Ovary (tissue), 9 donors: Measurements from ENCODE around the gene DERA. TPM values are rescaled to one million over a fixed set of nuclear protein-coding genes. Genes with fewer than 3 reads are reported as not detected.

Experiments
- DNase-seq, 5 donors: peaks; one replicate each; pipeline ENCODE4 v3.0.0-alpha.2; 2019 to 2020
- H3K27ac ChIP-seq, 2 donors: fragments of 200-600 bp; one replicate each; pipeline versions ENCODE4 v1.5.1 to v1.8.0; 2019 to 2022
- H3K27me3 ChIP-seq: fragments of 200-600 bp; one replicate; pipeline ENCODE4 v1.8.0; 2022
- H3K36me3 ChIP-seq: fragments of 200-600 bp; sonication (generic); one replicate; pipeline ENCODE4 v1.5.1; 2019
- H3K4me1 ChIP-seq: one replicate; pipeline ENCODE4 v1.8.1; 2013; ENCODE audit warnings: mild to moderate bottlenecking, moderate library complexity; ENCODE audit not compliant: insufficient read depth
- H3K4me3 ChIP-seq: fragments of 200-600 bp; sonication (generic); one replicate; pipeline ENCODE4 v1.5.1; 2017
- H3K9me3 ChIP-seq, 2 donors: fragments of 200-600 bp in 1 of 2; sonication (generic) in 1 of 2; one replicate each; pipeline versions ENCODE4 v1.5.1 to v1.8.1; 2013 to 2019; ENCODE audit warnings: mild to moderate bottlenecking in 1 of 2, moderate library complexity in 1 of 2
- EP300 ChIP-seq: sonication (generic); formaldehyde crosslinking; IDR thresholded peaks from one replicate; pipeline ENCODE4 v1.6.1; 2017; ENCODE audit warnings: antibody characterized with exemption
- POLR2A ChIP-seq: fragments of 450-650 bp; IDR thresholded peaks from one replicate; pipeline ENCODE4 v1.6.1; 2017; ENCODE audit warnings: antibody characterized with exemption, mild to moderate bottlenecking, moderate library complexity
- whole genome bisulfite sequencing, 3 donors: extraction: QIAGEN DNeasy Blood & Tissue Kit in 1 of 3; methylation state at CpG; one replicate each; pipeline versions ENCODE4 v1.1.5 to v1.1.7; 2013 to 2017; 5-methylcytosine and 5-hydroxymethylcytosine counted together
- intact Hi-C, 4 donors: fragments of 100-400 bp; cut with DNase I; formaldehyde crosslinking; loops; one replicate each; pipeline versions ENCODE4 v1.11.0 to v1.15.1; 2022 to 2023
- polyA plus RNA-seq, 2 donors: library from polyadenylated mRNA; stranded (reverse); fragments of 200-250 nt in 1 of 2; fragments of 350-450 nt in 1 of 2; fragmentation: Illumina TruSeq in 1 of 2; extraction: RNeasy Lipid Tissue Mini Kit (QIAGEN cat#74804) in 1 of 2; gene quantifications; one replicate each; pipeline ENCODE4 v1.2.3, GENCODE V29; 2013 to 2014
- total RNA-seq, 7 donors: library from RNA; depleted of rRNA in 2 of 7; stranded (reverse); fragments of >200 nt in 2 of 7; fragmentation: NEBNext Ultra II Directional in 3 of 7; extraction: Animal tissue kit (Norgen Biotek cat#: 25700) in 3 of 7; gene quantifications; one replicate each; pipeline versions ENCODE4 v1.1.0 to v1.2.4, GENCODE V29; 2016 to 2023
- TF ChIP-seq, protein P1 (sequence below), 3 donors: fragments of 450-650 bp in 2 of 3; fragments of 200-600 bp in 1 of 3; IDR thresholded peaks; one replicate each; pipeline versions ENCODE4 v1.5.1 to v1.8.0; 2016 to 2022; ENCODE audit warnings: antibody characterized with exemption in 3 of 3, mild to moderate bottlenecking in 1 of 3
- donor health status: DM: no; HTN: no; CAD: no; lungs with moderate emphysema.
- donor health status: DM: no; HTN: no; CAD: no.
- donor health status: Bipolar disorder and iron deficiency.
- donor health status: DM: yes; HTN: yes; CAD: no.
- donor health status: DM: no; HTN: no; CAD: no.
- donor health status: DM: yes; HTN: yes; CAD: no.

The DERA gene
- total and polyA plus RNA-seq, 9 donors: 8.1 to 27.7 (median 12.0) TPM

DNA sequence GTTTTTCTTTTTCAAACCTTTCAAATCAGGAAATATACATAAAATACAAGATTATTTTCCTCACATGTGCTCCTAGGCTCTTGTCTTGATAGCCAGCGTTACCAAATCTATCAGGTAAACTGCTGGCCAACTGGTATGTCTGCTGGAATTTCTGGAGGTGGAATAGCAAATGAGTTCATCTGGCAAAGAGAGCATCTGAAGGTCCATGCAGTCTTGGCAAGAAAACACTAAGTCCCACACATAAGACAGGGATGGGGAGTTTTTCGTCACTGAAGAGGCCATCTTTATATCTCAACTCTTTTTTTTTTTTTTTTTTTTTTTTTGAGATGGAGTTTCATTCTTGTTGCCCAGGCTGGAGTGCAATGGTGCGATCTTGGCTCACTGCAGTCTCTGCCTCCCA is 60.1 kb downstream of the DERA start:
- 77 to 80% (median 79%) methylated on average over 3 of the region's 3 CpGs for WGBS, 3 donors
- no peak for TF ChIP-seq EP300
- TF ChIP-seq, protein P1, sequence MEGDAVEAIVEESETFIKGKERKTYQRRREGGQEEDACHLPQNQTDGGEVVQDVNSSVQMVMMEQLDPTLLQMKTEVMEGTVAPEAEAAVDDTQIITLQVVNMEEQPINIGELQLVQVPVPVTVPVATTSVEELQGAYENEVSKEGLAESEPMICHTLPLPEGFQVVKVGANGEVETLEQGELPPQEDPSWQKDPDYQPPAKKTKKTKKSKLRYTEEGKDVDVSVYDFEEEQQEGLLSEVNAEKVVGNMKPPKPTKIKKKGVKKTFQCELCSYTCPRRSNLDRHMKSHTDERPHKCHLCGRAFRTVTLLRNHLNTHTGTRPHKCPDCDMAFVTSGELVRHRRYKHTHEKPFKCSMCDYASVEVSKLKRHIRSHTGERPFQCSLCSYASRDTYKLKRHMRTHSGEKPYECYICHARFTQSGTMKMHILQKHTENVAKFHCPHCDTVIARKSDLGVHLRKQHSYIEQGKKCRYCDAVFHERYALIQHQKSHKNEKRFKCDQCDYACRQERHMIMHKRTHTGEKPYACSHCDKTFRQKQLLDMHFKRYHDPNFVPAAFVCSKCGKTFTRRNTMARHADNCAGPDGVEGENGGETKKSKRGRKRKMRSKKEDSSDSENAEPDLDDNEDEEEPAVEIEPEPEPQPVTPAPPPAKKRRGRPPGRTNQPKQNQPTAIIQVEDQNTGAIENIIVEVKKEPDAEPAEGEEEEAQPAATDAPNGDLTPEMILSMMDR (IDR thresholded peaks at IDR 0.05): no peak
- TF ChIP-seq POLR2A: no peak
- no peaks in the 10 kb centered on the region for H3K9me3 ChIP-seq
- no peak overlapping the region for H3K4me3 ChIP-seq
- H3K27me3 ChIP-seq: no peaks in the 10 kb centered on the region
- no peaks in the 10 kb centered on the region for H3K36me3 ChIP-seq
- intact Hi-C loops: no loop called here
- H3K27ac ChIP-seq: no peak overlapping the region
- H3K4me1 ChIP-seq: no peaks in the 10 kb centered on the region
- DNase-seq: no peak

DNA sequence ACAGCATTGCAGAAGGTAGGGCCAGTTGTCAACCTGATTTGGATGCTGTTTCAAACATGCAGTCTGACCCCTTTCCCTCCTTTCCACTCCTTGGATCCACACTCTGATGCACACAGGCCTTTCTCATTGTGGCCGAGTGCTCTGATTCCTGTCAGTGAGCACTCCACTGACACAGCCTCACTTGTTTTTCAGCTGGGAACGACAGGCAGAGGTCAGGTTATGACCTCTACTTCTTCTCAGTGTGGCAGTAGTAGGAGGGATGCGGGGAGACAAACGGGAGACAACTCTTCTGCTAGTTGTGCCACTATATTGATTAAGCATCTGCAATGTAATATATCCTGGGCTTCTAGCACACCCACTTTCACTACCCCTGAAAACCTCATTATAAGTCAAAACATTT is 61.8 kb downstream of the DERA start:
- no peak overlapping the region for H3K4me3 ChIP-seq
- DNase-seq: no peak
- H3K9me3 ChIP-seq: no peaks in the 10 kb centered on the region
- 73 to 82% (median 79%) methylated on average over 4 of the region's 4 CpGs for WGBS, 3 donors
- TF ChIP-seq POLR2A (no peak), EP300 (no peak)
- TF ChIP-seq, protein P1 (IDR thresholded peaks at IDR 0.05): no peak
- H3K27ac ChIP-seq: no peak overlapping the region
- peaks cover 1% of the 10 kb centered on the region for H3K4me1 ChIP-seq
- H3K36me3 ChIP-seq: no peaks in the 10 kb centered on the region
- no peaks in the 10 kb centered on the region for H3K27me3 ChIP-seq
- intact Hi-C loops: no loop called here

DNA sequence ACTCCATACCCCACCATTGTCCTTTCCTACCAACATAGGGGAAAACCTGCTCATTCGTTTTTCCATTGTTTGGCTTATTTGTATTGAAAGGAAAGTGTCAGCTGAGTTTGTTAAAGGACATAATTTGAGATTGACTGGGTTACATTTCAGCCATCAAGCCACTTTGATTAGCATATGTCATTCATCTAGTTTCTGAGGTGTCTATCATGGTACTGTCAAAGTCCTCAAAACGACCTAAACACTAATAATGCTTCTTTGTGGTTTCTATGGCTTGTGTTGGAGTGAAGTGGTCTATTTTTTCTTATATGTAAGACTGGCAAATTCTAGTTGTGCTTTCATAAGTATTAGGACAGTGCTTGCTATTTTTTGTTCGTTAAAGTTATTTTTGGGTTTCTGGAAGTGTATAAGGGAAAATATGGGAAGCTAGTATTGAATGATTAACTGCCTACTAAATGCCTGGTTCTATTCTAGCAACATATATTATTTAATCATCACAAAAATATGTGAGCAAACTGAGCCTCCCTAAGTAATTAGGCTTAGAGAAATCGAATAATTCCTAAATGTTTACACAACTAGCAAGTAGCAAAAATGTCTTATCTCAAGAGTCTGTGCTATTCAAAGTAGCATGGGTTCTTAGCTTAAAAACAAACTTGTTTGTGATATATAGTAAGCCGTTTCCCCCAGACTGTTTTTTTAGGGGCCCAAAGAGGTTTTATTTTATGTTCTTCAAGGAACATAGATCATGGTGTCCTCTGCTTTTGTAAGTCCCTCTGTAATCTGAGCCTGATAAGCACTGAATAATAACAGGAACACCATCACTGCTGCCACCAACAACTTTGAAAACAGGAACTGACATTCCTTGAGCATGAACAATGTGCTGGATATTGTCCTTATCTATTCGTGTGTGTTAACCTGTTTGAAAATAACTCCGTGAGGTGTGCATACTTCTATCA is 67.1 kb downstream of the DERA start:
- intact Hi-C loops: no loop called here
- H3K36me3 ChIP-seq: no peaks in the 10 kb centered on the region
- no peaks in the 10 kb centered on the region for H3K9me3 ChIP-seq
- no peak for TF ChIP-seq POLR2A
- no peak for TF ChIP-seq EP300
- TF ChIP-seq, protein P1 (IDR thresholded peaks at IDR 0.05): no peak
- no peak for DNase-seq
- H3K27ac ChIP-seq: no peak overlapping the region
- no peak overlapping the region for H3K4me3 ChIP-seq
- WGBS, 3 donors: 19 to 21% (median 20%) methylated on average over 7 of the region's 7 CpGs
- no peaks in the 10 kb centered on the region for H3K27me3 ChIP-seq
- peaks cover 6% of the 10 kb centered on the region for H3K4me1 ChIP-seq

DNA sequence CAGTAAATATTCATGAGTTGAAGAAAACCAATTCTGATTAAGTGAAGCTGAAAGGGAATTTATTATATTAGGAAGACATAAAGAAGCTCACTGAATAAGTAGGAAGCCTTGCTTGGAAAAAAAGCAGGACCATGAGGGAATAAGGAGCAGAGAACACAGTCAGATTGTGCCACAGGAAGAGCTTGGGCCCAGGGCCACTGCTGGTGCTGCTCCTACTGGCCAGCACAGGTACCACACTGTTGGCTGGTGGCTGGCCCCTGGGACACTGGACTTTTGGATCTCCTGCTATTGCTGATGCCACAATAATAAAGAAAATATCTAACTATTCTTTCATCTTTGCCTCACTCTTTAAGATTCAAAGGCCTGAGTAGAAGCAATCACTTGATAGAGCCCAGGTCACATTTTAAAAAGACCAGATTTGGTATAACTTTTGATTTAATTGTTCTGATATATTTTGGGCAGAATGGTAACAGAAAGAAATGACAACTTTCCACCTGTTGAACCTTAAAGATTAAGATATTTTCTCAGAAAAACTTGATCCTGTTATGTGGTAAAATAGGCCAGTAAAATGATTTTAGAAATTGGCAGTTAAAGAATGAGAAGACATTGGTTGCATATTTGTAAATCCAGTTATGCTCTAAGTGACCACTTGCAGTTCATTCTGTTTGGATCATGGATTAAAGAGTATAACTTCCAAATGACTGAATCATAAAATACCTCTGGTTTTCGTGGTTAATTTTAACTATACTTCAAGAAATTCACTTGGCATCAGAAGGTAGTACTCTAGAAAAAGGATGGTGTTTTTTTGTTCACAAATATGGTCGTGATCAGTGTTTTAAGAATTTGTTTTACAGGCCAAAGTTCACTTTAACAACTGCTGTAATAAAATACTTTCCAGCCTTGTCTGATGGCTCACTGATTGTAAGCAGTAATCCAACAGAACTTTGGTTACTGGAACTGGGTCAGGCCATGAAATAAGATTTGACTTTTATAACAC is 68.3 kb downstream of the DERA start:
- no peaks in the 10 kb centered on the region for H3K9me3 ChIP-seq
- intact Hi-C loops: no loop called here
- no peaks in the 10 kb centered on the region for H3K27me3 ChIP-seq
- peaks cover 6% of the 10 kb centered on the region for H3K4me1 ChIP-seq
- no peak overlapping the region for H3K27ac ChIP-seq
- no peak for DNase-seq
- no peak overlapping the region for H3K4me3 ChIP-seq
- WGBS, 3 donors: 9 to 32% (median 25%) methylated on average over 2 of the region's 2 CpGs
- no peaks in the 10 kb centered on the region for H3K36me3 ChIP-seq
- TF ChIP-seq, protein P1 (IDR thresholded peaks at IDR 0.05): no peak
- TF ChIP-seq EP300 (no peak), POLR2A (no peak)
